B cell (primary cell): Measurements from ENCODE around the gene SYT13. TPM values are rescaled to one million over a fixed set of nuclear protein-coding genes. Genes with fewer than 3 reads are reported as not detected.
A peak's percentile ranks its signal among the peaks of the same experiment; 100 is the strongest.

Experiments
- ATAC-seq: fragments of 200-7000 bp; cut with Tn5 transposase; one replicate; pipeline ENCODE4 v1.10.0; 2021; ENCODE audit warnings: low read depth, mild to moderate bottlenecking, moderate number of reproducible peaks, moderate library complexity
- CTCF ChIA-PET: fragments of 350-600 bp; sonication (Branson Sonifier 250); formaldehyde crosslinking; loops from one replicate; lab custom pipeline; 2021; ENCODE audit warnings: antibody characterized with exemption, inconsistent platforms; lab: Charles Lee
- POLR2A ChIA-PET: fragments of 350-600 bp; sonication (Branson Sonifier 250); formaldehyde crosslinking; loops from one replicate; lab custom pipeline; 2021; ENCODE audit warnings: antibody characterized with exemption; lab: Charles Lee
- DNase-seq: peaks from one replicate; pipeline ENCODE4 v3.0.0; 2013
- H2AFZ ChIP-seq: 2 replicates; pipeline ENCODE4 v1.6.1; 2012; ENCODE audit warnings: mild to moderate bottlenecking, low read depth, low read length; ENCODE audit not compliant: insufficient read depth, poor library complexity, severe bottlenecking
- H3K27ac ChIP-seq, 2 donors: 1 replicate in 1 of 2; 2 replicates in 1 of 2; pipeline ENCODE4 v1.5.1; 2012 to 2013; ENCODE audit warnings: low read length in 2 of 2, mild to moderate bottlenecking in 2 of 2, moderate library complexity in 1 of 2
- H3K27me3 ChIP-seq, 4 experiments: fragments of 200-600 bp in 1 of 4; sonication (generic) in 1 of 4; replicated peaks in 1 of 4; 1 replicate in 2 of 4; 2 replicates in 2 of 4; pipeline versions ENCODE4 v1.6.1 to v1.7.0; 2013 to 2016; ENCODE audit warnings: low read length in 3 of 4, mild to moderate bottlenecking in 2 of 4, mixed read lengths in 1 of 4, moderate library complexity in 1 of 4; ENCODE audit not compliant: insufficient read depth in 4 of 4, control insufficient read depth in 3 of 4; ENCODE audit errors: control extremely low read depth in 1 of 4
- H3K36me3 ChIP-seq, 2 experiments: replicated peaks in 1 of 2; 1 replicate in 1 of 2; 2 replicates in 1 of 2; pipeline versions ENCODE4 v1.6.1 to v1.7.1; 2013; ENCODE audit warnings: low read length in 1 of 2; ENCODE audit not compliant: insufficient read depth in 2 of 2, control insufficient read depth in 1 of 2; ENCODE audit errors: control extremely low read depth in 1 of 2, extremely low read depth in 1 of 2
- H3K4me1 ChIP-seq, 2 donors: fragments of 200-600 bp in 1 of 2; sonication (generic) in 1 of 2; 1 replicate in 1 of 2; 2 replicates in 1 of 2; pipeline versions ENCODE4 v1.5.1 to v1.6.1; 2013 to 2017; ENCODE audit warnings: low read length in 2 of 2; ENCODE audit not compliant: control insufficient read depth in 2 of 2, insufficient read depth in 2 of 2
- H3K4me2 ChIP-seq: replicated peaks from 2 replicates; pipeline ENCODE3; 2012; ENCODE audit warnings: mild to moderate bottlenecking, low read depth, low read length; ENCODE audit not compliant: poor library complexity, severe bottlenecking
- H3K4me3 ChIP-seq, 5 experiments: fragments of 200-600 bp in 1 of 5; sonication (generic) in 1 of 5; 1 replicate in 3 of 5; 2 replicates in 2 of 5; pipeline versions ENCODE4 v1.5.1 to v1.7.0; 2011 to 2016; ENCODE audit warnings: low read length in 4 of 5, mild to moderate bottlenecking in 4 of 5, low read depth in 2 of 5, control low read depth in 1 of 5, moderate library complexity in 1 of 5; ENCODE audit not compliant: insufficient read depth in 1 of 5; ENCODE audit errors: control extremely low read depth in 1 of 5, extremely low read depth in 1 of 5
- H3K79me2 ChIP-seq: fragments of 200-600 bp; sonication (generic); one replicate; pipeline ENCODE4 v1.6.0; 2016; ENCODE audit warnings: low read length; ENCODE audit not compliant: control insufficient read depth, insufficient read depth
- H3K9ac ChIP-seq: fragments of 200-600 bp; sonication (generic); 2 replicates; pipeline ENCODE4 v1.6.1; 2017; ENCODE audit warnings: mild to moderate bottlenecking, low read length, moderate library complexity
- H3K9me3 ChIP-seq, 3 donors: one replicate each; pipeline versions ENCODE4 v1.6.1 to v1.7.1; 2013; ENCODE audit warnings: low read length in 2 of 3; ENCODE audit not compliant: control insufficient read depth in 2 of 3, insufficient read depth in 1 of 3; ENCODE audit errors: control extremely low read depth in 1 of 3
- H4K20me1 ChIP-seq: 2 replicates; pipeline ENCODE4 v1.6.0; 2012; ENCODE audit warnings: mild to moderate bottlenecking, low read length; ENCODE audit not compliant: insufficient read depth, control insufficient read depth, poor library complexity, severe bottlenecking
- H3K27ac Mint-ChIP-seq: one replicate; pipeline ENCODE4 v1.8.0; 2021; ENCODE audit warnings: mixed read lengths
- H3K27me3 Mint-ChIP-seq: one replicate; pipeline ENCODE4 v1.8.0; 2021; ENCODE audit warnings: mixed read lengths
- H3K4me1 Mint-ChIP-seq: one replicate; pipeline ENCODE4 v1.8.0; 2021; ENCODE audit warnings: mixed read lengths
- H3K4me3 Mint-ChIP-seq: one replicate; pipeline ENCODE4 v1.8.0; 2021; ENCODE audit warnings: mixed read lengths
- H3K9me3 Mint-ChIP-seq: one replicate; pipeline ENCODE4 v1.8.0; 2022; ENCODE audit warnings: mixed read lengths; ENCODE audit not compliant: insufficient read depth
- EZH2 ChIP-seq: IDR thresholded peaks from 2 replicates; pipeline ENCODE4 v1.6.1; 2012; ENCODE audit warnings: borderline replicate concordance, low read depth, mild to moderate bottlenecking, moderate library complexity, low read length; ENCODE audit not compliant: insufficient read depth, poor library complexity, severe bottlenecking
- WGBS: methylation state at CpG from one replicate; pipeline ENCODE4 v1.1.5; 2013; ENCODE audit warnings: missing lambda C conversion rate; ENCODE audit not compliant: insufficient coverage; 5-methylcytosine and 5-hydroxymethylcytosine counted together
- intact Hi-C: fragments of 100-400 bp; cut with micrococcal nuclease; formaldehyde crosslinking; loops from one replicate; pipeline ENCODE4 v1.10.0; 2022
- polyA plus RNA-seq: library from polyadenylated mRNA; depleted of rRNA; stranded (reverse); fragments of >200 nt; gene quantifications from 2 replicates; pipeline ENCODE4 v1.2.3, GENCODE V29; 2012
- total RNA-seq, 2 donors: library from RNA; stranded (reverse); fragments of 120-200 nt in 1 of 2; gene quantifications; 1 replicate in 1 of 2; 2 replicates in 1 of 2; pipeline versions ENCODE4 v1.2.3 to v1.2.4, GENCODE V29; 2013 to 2022
- TF ChIP-seq, protein P1 (sequence below): fragments of 200-600 bp; IDR thresholded peaks from one replicate; pipeline ENCODE4 v1.8.0; 2022; ENCODE audit warnings: antibody characterized with exemption, mild to moderate bottlenecking

The SYT13 gene
- total and polyA plus RNA-seq, 2 donors (not counting 1 experiment from before 2014, with no cell fraction given), result not detected

GRCh38 chr11:45252877-45253276 is 33.3 kb downstream of the SYT13 start:
- no peak overlapping the region for H3K4me3 Mint-ChIP-seq
- ATAC-seq, result no peak
- POLR2A ChIA-PET, result no interaction called here
- Histone ChIP-seq H3K9me3 (no peaks in the 10 kb centered on the region), H4K20me1 (no peaks in the 10 kb centered on the region), H2AFZ (no peak overlapping the region), H3K4me3 (no peak overlapping the region), H3K36me3 (no peaks in the 10 kb centered on the region), H3K4me1 (no peaks in the 10 kb centered on the region), H3K79me2 (no peaks in the 10 kb centered on the region), H3K4me2 (no peak overlapping the region), H3K9ac (no peak overlapping the region), H3K27ac (no peak overlapping the region), H3K27me3 (peaks cover 0 to 3% (median 0%) of the 10 kb centered on the region in 4 experiments)
- CTCF ChIA-PET, result interaction anchor here (1.0 to 1.6 kb wide), 3 partner anchors 79 to 142 kb away, joined by 3 to 6 read pairs (median 5); no protein-coding TSS in a partner anchor
- H3K4me1 Mint-ChIP-seq, result no peaks in the 10 kb centered on the region
- no peaks in the 10 kb centered on the region for H3K9me3 Mint-ChIP-seq
- TF ChIP-seq, protein P1, sequence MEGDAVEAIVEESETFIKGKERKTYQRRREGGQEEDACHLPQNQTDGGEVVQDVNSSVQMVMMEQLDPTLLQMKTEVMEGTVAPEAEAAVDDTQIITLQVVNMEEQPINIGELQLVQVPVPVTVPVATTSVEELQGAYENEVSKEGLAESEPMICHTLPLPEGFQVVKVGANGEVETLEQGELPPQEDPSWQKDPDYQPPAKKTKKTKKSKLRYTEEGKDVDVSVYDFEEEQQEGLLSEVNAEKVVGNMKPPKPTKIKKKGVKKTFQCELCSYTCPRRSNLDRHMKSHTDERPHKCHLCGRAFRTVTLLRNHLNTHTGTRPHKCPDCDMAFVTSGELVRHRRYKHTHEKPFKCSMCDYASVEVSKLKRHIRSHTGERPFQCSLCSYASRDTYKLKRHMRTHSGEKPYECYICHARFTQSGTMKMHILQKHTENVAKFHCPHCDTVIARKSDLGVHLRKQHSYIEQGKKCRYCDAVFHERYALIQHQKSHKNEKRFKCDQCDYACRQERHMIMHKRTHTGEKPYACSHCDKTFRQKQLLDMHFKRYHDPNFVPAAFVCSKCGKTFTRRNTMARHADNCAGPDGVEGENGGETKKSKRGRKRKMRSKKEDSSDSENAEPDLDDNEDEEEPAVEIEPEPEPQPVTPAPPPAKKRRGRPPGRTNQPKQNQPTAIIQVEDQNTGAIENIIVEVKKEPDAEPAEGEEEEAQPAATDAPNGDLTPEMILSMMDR, result no peak
- TF ChIP-seq EZH2, result no peak
- DNase-seq, result no peak
- no peak overlapping the region for H3K27ac Mint-ChIP-seq
- H3K27me3 Mint-ChIP-seq, result peaks cover 49% of the 10 kb centered on the region
- WGBS, result 61% methylated on average over 2 of the region's 3 CpGs
- intact Hi-C loops, result no loop called here

DNA sequence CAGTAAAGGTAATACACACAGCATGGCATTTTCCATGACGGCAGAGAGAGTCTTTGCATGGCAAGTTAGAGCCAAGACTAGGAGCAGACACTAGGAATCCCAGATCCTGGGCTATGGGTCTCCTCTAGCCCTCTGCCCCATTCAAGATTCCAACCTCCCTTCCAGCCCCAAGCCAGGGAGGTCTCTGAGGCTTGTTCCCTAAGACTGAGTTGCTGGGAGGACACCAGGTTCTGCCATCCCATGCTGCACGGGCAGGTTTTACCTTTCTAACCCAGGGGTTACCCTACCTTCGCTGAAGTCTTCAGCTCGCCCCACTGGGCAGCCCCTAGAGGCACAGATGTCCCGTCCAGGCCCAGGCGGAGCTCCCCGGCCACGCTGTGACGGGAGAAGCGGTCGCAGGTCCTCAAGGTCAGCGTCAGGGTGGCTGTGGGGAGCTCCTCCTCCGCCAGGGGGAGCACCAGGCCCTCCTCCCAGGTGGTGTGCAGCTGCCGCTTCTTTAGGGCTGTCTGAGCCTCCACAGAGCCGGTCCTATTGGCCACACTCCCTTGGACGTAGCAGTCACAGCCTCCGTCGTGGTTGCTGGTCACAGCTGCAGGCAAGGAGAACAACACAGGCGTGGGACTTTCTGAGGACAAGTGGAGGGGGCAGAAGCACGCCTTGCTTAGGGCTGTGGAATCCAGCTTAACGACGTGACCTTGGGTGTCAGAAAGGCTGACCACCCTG is 33.8 kb downstream of the SYT13 start:
- Mint-ChIP-seq H3K4me1 (no peaks in the 10 kb centered on the region), H3K4me3 (no peak overlapping the region), H3K27me3 (peaks cover 48% of the 10 kb centered on the region), H3K27ac (no peak overlapping the region), H3K9me3 (no peaks in the 10 kb centered on the region)
- H3K79me2 ChIP-seq, result no peaks in the 10 kb centered on the region
- no peaks in the 10 kb centered on the region for H4K20me1 ChIP-seq
- H3K27ac ChIP-seq, result no peak overlapping the region
- no peak overlapping the region for H2AFZ ChIP-seq
- intact Hi-C loops, result no loop called here
- TF ChIP-seq EZH2, result no peak
- TF ChIP-seq, protein P1, result peak; percentile 44
- ATAC-seq (peak; percentile 28), DNase-seq (peak; percentile 34)
- POLR2A ChIA-PET, result no interaction called here
- no peaks in the 10 kb centered on the region for H3K36me3 ChIP-seq
- CTCF ChIA-PET, result interaction anchor here (1.0 to 1.6 kb wide), 3 partner anchors 79 to 142 kb away, joined by 3 to 6 read pairs (median 5); no protein-coding TSS in a partner anchor
- no peaks in the 10 kb centered on the region for H3K9me3 ChIP-seq
- 51% methylated on average over 22 of the region's 22 CpGs for WGBS
- H3K27me3 ChIP-seq, result peaks cover 0 to 3% (median 0%) of the 10 kb centered on the region in 4 experiments
- H3K9ac ChIP-seq, result no peak overlapping the region
- no peaks in the 10 kb centered on the region for H3K4me1 ChIP-seq
- no peak overlapping the region for H3K4me3 ChIP-seq
- H3K4me2 ChIP-seq, result no peak overlapping the region
